Measurements from ENCODE around the gene STBD1. TPM values are rescaled to one million over a fixed set of nuclear protein-coding genes. Genes with fewer than 3 reads are reported as not detected.
"Not testable (repeated sequence)": the region's sequence is repeated elsewhere in the genome, so short reads cannot be mapped to it uniquely, and the experiment has no call there.

STBD1 gene
- total RNA-seq, 2 experiments from 2014 or later: 0.09 to 0.14 TPM

GRCh38 chr4:76287811-76288210 lies 18.7 kb upstream of the STBD1 start:
- H3K36me3 Mint-ChIP-seq (ENCODE audit: low read depth); POLR2A ChIA-PET; H3K27ac Mint-ChIP-seq; H3K4me1 Mint-ChIP-seq; H3K9me3 Mint-ChIP-seq (ENCODE audit: low read depth); intact Hi-C loops (cut with DNase I, micrococcal nuclease); ATAC-seq; DNase-seq; H3K4me3 Mint-ChIP-seq; H3K27me3 Mint-ChIP-seq: not testable (repeated sequence)
- CTCF ChIA-PET: interaction anchor here (3.2 kb wide), 1 partner anchor 9 kb away, joined by 8 read pairs; no protein-coding TSS in a partner anchor

GRCh38 chr4:76292730-76293129 lies 13.8 kb upstream of the STBD1 start:
- no peak overlapping the region for H3K4me3 Mint-ChIP-seq
- H3K9me3 Mint-ChIP-seq (ENCODE audit: low read depth): peaks cover 15% of the 10 kb centered on the region
- H3K4me1 Mint-ChIP-seq: no peaks in the 10 kb centered on the region
- peaks cover 15% of the 10 kb centered on the region for H3K27me3 Mint-ChIP-seq
- peaks cover 2% of the 10 kb centered on the region for H3K36me3 Mint-ChIP-seq (ENCODE audit: low read depth)
- CTCF ChIA-PET: no interaction called here
- no peak overlapping the region for H3K27ac Mint-ChIP-seq
- intact Hi-C loops (cut with DNase I, micrococcal nuclease): no loop called here
- ATAC-seq: no peak
- POLR2A ChIA-PET: no interaction called here
- no peak for DNase-seq

GRCh38 chr4:76293772-76294171 lies 12.8 kb upstream of the STBD1 start:
- H3K4me3 Mint-ChIP-seq: no peak overlapping the region
- peaks cover 23% of the 10 kb centered on the region for H3K9me3 Mint-ChIP-seq (ENCODE audit: low read depth)
- peaks cover 8% of the 10 kb centered on the region for H3K36me3 Mint-ChIP-seq (ENCODE audit: low read depth)
- H3K27me3 Mint-ChIP-seq: peaks cover 13% of the 10 kb centered on the region
- CTCF ChIA-PET: interaction anchor here (0.7 to 1.7 kb wide), 4 partner anchors 19 to 114 kb away, joined by 3 to 4 read pairs (median 4); no protein-coding TSS in a partner anchor
- DNase-seq (no peak), ATAC-seq (no peak)
- POLR2A ChIA-PET: interaction anchor here (0.7 kb wide), 1 partner anchor 23 kb away, joined by 3 read pairs; no protein-coding TSS in a partner anchor
- intact Hi-C loops (cut with DNase I, micrococcal nuclease): no loop called here
- no peaks in the 10 kb centered on the region for H3K4me1 Mint-ChIP-seq
- no peak overlapping the region for H3K27ac Mint-ChIP-seq

- intact Hi-C loops (cut with DNase I, micrococcal nuclease): no loop called here
- POLR2A ChIA-PET: interaction anchor here (0.6 kb wide), 1 partner anchor 20 kb away, joined by 4 read pairs; no protein-coding TSS in a partner anchor
- H3K9me3 Mint-ChIP-seq (ENCODE audit: low read depth): peaks cover 23% of the 10 kb centered on the region
- no peak overlapping the region for H3K27ac Mint-ChIP-seq
- H3K4me1 Mint-ChIP-seq: peaks cover 8% of the 10 kb centered on the region
- H3K4me3 Mint-ChIP-seq: no peak overlapping the region
- CTCF ChIA-PET: interaction anchor here (1.0 kb wide), 1 partner anchor 17 kb away, joined by 3 read pairs; no protein-coding TSS in a partner anchor
- H3K27me3 Mint-ChIP-seq: peaks cover 13% of the 10 kb centered on the region
- no peak for ATAC-seq
- DNase-seq: no peak
- H3K36me3 Mint-ChIP-seq (ENCODE audit: low read depth): peaks cover 8% of the 10 kb centered on the region
These were observed 10.2 kb upstream of the STBD1 start for GRCh38 chr4:76296286-76296820.

- no peak overlapping the region for H3K27ac Mint-ChIP-seq
- intact Hi-C loops (cut with DNase I, micrococcal nuclease): no loop called here
- no peak overlapping the region for H3K4me3 Mint-ChIP-seq
- ChIA-PET POLR2A (no interaction called here), CTCF (no interaction called here)
- H3K4me1 Mint-ChIP-seq: peaks cover 16% of the 10 kb centered on the region
- ATAC-seq (no peak), DNase-seq (no peak)
- peaks cover 8% of the 10 kb centered on the region for H3K36me3 Mint-ChIP-seq (ENCODE audit: low read depth)
- peaks cover 17% of the 10 kb centered on the region for H3K27me3 Mint-ChIP-seq
- H3K9me3 Mint-ChIP-seq (ENCODE audit: low read depth): peaks cover 23% of the 10 kb centered on the region
These were observed 8.3 kb upstream of the STBD1 start for GRCh38 chr4:76298227-76298626.

- intact Hi-C loops (cut with DNase I, micrococcal nuclease): loop anchor here in 1 of 2 experiments (2.0 kb wide), 2 partner anchors 241 to 729 kb away; no protein-coding TSS in a partner anchor
- CTCF ChIA-PET: interaction anchor here (0.5 kb wide), 2 partner anchors 54 to 159 kb away, joined by 3 read pairs; no protein-coding TSS in a partner anchor
- Mint-ChIP-seq H3K36me3 (ENCODE audit: low read depth) (peaks cover 8% of the 10 kb centered on the region), H3K4me3 (no peak overlapping the region), H3K27me3 (peaks cover 19% of the 10 kb centered on the region), H3K27ac (no peak overlapping the region), H3K9me3 (ENCODE audit: low read depth) (peaks cover 23% of the 10 kb centered on the region), H3K4me1 (peaks cover 21% of the 10 kb centered on the region)
- DNase-seq (no peak), ATAC-seq (no peak)
- POLR2A ChIA-PET: no interaction called here
These were observed 6.5 kb upstream of the STBD1 start for GRCh38 chr4:76300012-76300411.

- ATAC-seq (peak; percentile 94), DNase-seq (peak; percentile 55)
- Mint-ChIP-seq H3K36me3 (ENCODE audit: low read depth) (peaks cover 6% of the 10 kb centered on the region), H3K9me3 (ENCODE audit: low read depth) (peaks cover 20% of the 10 kb centered on the region), H3K4me3 (no peak overlapping the region), H3K27me3 (peaks cover 23% of the 10 kb centered on the region), H3K4me1 (peaks cover 29% of the 10 kb centered on the region), H3K27ac (no peak overlapping the region)
- intact Hi-C loops (cut with DNase I, micrococcal nuclease): loop anchor here in 1 of 2 experiments (2.0 kb wide), 2 partner anchors 242 to 728 kb away; no protein-coding TSS in a partner anchor
- ChIA-PET CTCF (interaction anchor here (0.6 to 1.2 kb wide), 2 partner anchors 23 to 987 kb away, joined by 4 read pairs; no protein-coding TSS in a partner anchor), POLR2A (interaction anchor here (0.6 kb wide), 1 partner anchor 323 kb away, joined by 3 read pairs; no protein-coding TSS in a partner anchor)
These were observed 5.3 kb upstream of the STBD1 start for GRCh38 chr4:76301068-76301774.

- peaks cover 29% of the 10 kb centered on the region for H3K4me1 Mint-ChIP-seq
- H3K36me3 Mint-ChIP-seq (ENCODE audit: low read depth): peaks cover 6% of the 10 kb centered on the region
- CTCF ChIA-PET: interaction anchor here (1.2 kb wide), 1 partner anchor 23 kb away, joined by 4 read pairs; no protein-coding TSS in a partner anchor
- ATAC-seq (no peak), DNase-seq (no peak)
- H3K9me3 Mint-ChIP-seq (ENCODE audit: low read depth): peaks cover 16% of the 10 kb centered on the region
- peaks cover 23% of the 10 kb centered on the region for H3K27me3 Mint-ChIP-seq
- intact Hi-C loops (cut with DNase I, micrococcal nuclease): loop anchor here in 1 of 2 experiments (2.0 kb wide), 2 partner anchors 243 to 727 kb away; no protein-coding TSS in a partner anchor
- H3K4me3 Mint-ChIP-seq: no peak overlapping the region
- H3K27ac Mint-ChIP-seq: no peak overlapping the region
- POLR2A ChIA-PET: interaction anchor here (0.6 kb wide), 1 partner anchor 323 kb away, joined by 3 read pairs; no protein-coding TSS in a partner anchor
These were observed 4.8 kb upstream of the STBD1 start for GRCh38 chr4:76301775-76302162.

GRCh38 chr4:76302826-76303438 lies 3.6 kb upstream of the STBD1 start:
- POLR2A ChIA-PET: no interaction called here
- ATAC-seq (no peak), DNase-seq (no peak)
- CTCF ChIA-PET: no interaction called here
- Mint-ChIP-seq H3K36me3 (ENCODE audit: low read depth) (peaks cover 6% of the 10 kb centered on the region), H3K4me3 (no peak overlapping the region), H3K4me1 (peaks cover 29% of the 10 kb centered on the region), H3K27ac (no peak overlapping the region), H3K9me3 (ENCODE audit: low read depth) (peaks cover 6% of the 10 kb centered on the region), H3K27me3 (peaks cover 27% of the 10 kb centered on the region)
- intact Hi-C loops (cut with DNase I, micrococcal nuclease): no loop called here

GRCh38 chr4:76305033-76305687 lies 1.4 kb upstream of the STBD1 start:
- ATAC-seq (peak; percentile 42), DNase-seq (peak; percentile 42)
- intact Hi-C loops (cut with DNase I, micrococcal nuclease): loop anchor here in 1 of 2 experiments (5.0 kb wide), 1 partner anchor 93 kb away; the partner anchor contains the start of gene SCARB2
- Mint-ChIP-seq H3K9me3 (ENCODE audit: low read depth) (no peaks in the 10 kb centered on the region), H3K4me3 (peak overlapping the region; percentile 63), H3K27ac (no peak overlapping the region), H3K4me1 (peaks cover 29% of the 10 kb centered on the region), H3K27me3 (peaks cover 39% of the 10 kb centered on the region), H3K36me3 (ENCODE audit: low read depth) (no peaks in the 10 kb centered on the region)
- ChIA-PET CTCF (interaction anchor here (0.6 to 1.1 kb wide), 6 partner anchors 71 to 250 kb away, joined by 3 to 4 read pairs (median 3); no protein-coding TSS in a partner anchor), POLR2A (interaction anchor here (0.7 kb wide), 1 partner anchor 180 kb away, joined by 3 read pairs; no protein-coding TSS in a partner anchor)
